ENCODE results near the gene GABRG3.

- TF ChIP-seq, protein P1, sequence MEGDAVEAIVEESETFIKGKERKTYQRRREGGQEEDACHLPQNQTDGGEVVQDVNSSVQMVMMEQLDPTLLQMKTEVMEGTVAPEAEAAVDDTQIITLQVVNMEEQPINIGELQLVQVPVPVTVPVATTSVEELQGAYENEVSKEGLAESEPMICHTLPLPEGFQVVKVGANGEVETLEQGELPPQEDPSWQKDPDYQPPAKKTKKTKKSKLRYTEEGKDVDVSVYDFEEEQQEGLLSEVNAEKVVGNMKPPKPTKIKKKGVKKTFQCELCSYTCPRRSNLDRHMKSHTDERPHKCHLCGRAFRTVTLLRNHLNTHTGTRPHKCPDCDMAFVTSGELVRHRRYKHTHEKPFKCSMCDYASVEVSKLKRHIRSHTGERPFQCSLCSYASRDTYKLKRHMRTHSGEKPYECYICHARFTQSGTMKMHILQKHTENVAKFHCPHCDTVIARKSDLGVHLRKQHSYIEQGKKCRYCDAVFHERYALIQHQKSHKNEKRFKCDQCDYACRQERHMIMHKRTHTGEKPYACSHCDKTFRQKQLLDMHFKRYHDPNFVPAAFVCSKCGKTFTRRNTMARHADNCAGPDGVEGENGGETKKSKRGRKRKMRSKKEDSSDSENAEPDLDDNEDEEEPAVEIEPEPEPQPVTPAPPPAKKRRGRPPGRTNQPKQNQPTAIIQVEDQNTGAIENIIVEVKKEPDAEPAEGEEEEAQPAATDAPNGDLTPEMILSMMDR (conservative IDR thresholded peaks at IDR 0.05; ENCODE audit: low read depth in 2 of 2), result no peak
- TF ChIP-seq POLR2AphosphoS5 (IDR thresholded peaks at IDR 0.05; ENCODE audit: low read depth) (no peak), EZH2 (IDR thresholded peaks at IDR 0.05; ENCODE audit: low read depth, unreplicated experiment) (no peak), ZNF114 (CRISPR knock-in tag; IDR thresholded peaks at IDR 0.05) (no peak), JUNB (IDR thresholded peaks at IDR 0.05; ENCODE audit: unreplicated experiment) (no peak), CREB1 (CRISPR knock-in tag; IDR thresholded peaks at IDR 0.05; ENCODE audit: low read depth) (no peak), REST (IDR thresholded peaks at IDR 0.05; ENCODE audit: unreplicated experiment) (no peak), EZH2phosphoT487 (IDR thresholded peaks at IDR 0.05; ENCODE audit: unreplicated experiment) (no peak)
Measured at GRCh38 chr15:27361438-27361837, 390.5 kb downstream of the GABRG3 start.

All from GM23338 (cell line).